Chondrocyte (in vitro differentiated cells): ENCODE results near the gene HSPA12B. TPM values are rescaled to one million over a fixed set of nuclear protein-coding genes. Genes with fewer than 3 reads are reported as not detected.
A peak's percentile ranks its signal among the peaks of the same experiment; 100 is the strongest.

Experiments
- DNase-seq: peaks from one replicate; pipeline ENCODE4 v3.0.0; 2021; ENCODE audit warnings: mixed read lengths, low spot score
- H3K27ac Mint-ChIP-seq: one replicate; pipeline ENCODE4 v1.8.0; 2021; ENCODE audit warnings: mild to moderate bottlenecking, moderate library complexity, mixed read lengths; ENCODE audit not compliant: unreplicated experiment
- H3K27me3 Mint-ChIP-seq: 2 replicates; pipeline ENCODE4 v1.8.0; 2021; ENCODE audit warnings: low read depth, mixed read lengths
- H3K36me3 Mint-ChIP-seq: 2 replicates; pipeline ENCODE4 v1.8.0; 2021; ENCODE audit warnings: low read depth, mixed read lengths
- H3K4me1 Mint-ChIP-seq: 2 replicates; pipeline ENCODE4 v1.8.0; 2021; ENCODE audit warnings: low read depth, mild to moderate bottlenecking, mixed read lengths
- H3K4me3 Mint-ChIP-seq: one replicate; pipeline ENCODE4 v1.8.0; 2021; ENCODE audit warnings: mild to moderate bottlenecking, moderate library complexity, mixed read lengths; ENCODE audit not compliant: unreplicated experiment
- H3K9me3 Mint-ChIP-seq: 2 replicates; pipeline ENCODE4 v1.8.0; 2021; ENCODE audit warnings: low read depth, mixed read lengths
- total RNA-seq: library from RNA; stranded (reverse); gene quantifications from 3 replicates; pipeline ENCODE4 v1.2.1, GENCODE V29; 2021
- TF ChIP-seq, protein P1 (sequence below): fragments of 200-600 bp; sonication (generic); IDR thresholded peaks from 2 replicates; pipeline ENCODE4 v1.5.0; 2021; ENCODE audit warnings: antibody characterized with exemption, mild to moderate bottlenecking, moderate library complexity

HSPA12B gene
- total RNA-seq, 1 donor from 2014 or later, result 0.10 TPM

DNA sequence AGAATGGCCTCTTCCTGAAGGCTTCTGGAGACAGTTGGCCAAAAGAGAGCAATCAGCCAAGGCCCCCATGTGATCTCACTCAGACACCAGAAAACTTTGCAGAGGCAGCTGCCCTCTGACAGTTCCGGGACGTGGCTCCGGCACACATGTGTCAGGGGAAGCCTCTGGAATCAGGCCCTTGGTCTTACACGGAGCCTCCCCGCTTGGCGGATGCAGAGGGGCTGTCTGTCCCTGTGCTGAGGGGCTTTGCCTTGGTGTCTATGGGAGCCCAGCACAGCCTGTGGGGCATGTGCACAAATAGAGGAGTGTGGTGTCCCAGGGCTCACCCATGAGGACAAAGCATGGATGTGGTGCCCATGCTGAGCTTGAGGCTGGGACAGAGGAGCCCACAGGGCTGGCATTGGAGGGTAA is 33.9 kb upstream of the HSPA12B start:
- no peak overlapping the region for H3K4me3 Mint-ChIP-seq
- TF ChIP-seq, protein P1, sequence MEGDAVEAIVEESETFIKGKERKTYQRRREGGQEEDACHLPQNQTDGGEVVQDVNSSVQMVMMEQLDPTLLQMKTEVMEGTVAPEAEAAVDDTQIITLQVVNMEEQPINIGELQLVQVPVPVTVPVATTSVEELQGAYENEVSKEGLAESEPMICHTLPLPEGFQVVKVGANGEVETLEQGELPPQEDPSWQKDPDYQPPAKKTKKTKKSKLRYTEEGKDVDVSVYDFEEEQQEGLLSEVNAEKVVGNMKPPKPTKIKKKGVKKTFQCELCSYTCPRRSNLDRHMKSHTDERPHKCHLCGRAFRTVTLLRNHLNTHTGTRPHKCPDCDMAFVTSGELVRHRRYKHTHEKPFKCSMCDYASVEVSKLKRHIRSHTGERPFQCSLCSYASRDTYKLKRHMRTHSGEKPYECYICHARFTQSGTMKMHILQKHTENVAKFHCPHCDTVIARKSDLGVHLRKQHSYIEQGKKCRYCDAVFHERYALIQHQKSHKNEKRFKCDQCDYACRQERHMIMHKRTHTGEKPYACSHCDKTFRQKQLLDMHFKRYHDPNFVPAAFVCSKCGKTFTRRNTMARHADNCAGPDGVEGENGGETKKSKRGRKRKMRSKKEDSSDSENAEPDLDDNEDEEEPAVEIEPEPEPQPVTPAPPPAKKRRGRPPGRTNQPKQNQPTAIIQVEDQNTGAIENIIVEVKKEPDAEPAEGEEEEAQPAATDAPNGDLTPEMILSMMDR, result no peak
- H3K4me1 Mint-ChIP-seq, result no peaks in the 10 kb centered on the region
- H3K9me3 Mint-ChIP-seq, result no peaks in the 10 kb centered on the region
- DNase-seq, result no peak
- H3K27me3 Mint-ChIP-seq, result peaks cover 2% of the 10 kb centered on the region
- no peak overlapping the region for H3K27ac Mint-ChIP-seq
- H3K36me3 Mint-ChIP-seq, result no peaks in the 10 kb centered on the region

GRCh38 chr20:3699037-3699436 is 33.4 kb upstream of the HSPA12B start:
- H3K4me1 Mint-ChIP-seq, result no peaks in the 10 kb centered on the region
- H3K27me3 Mint-ChIP-seq, result peaks cover 2% of the 10 kb centered on the region
- H3K27ac Mint-ChIP-seq, result no peak overlapping the region
- TF ChIP-seq, protein P1, result no peak
- H3K9me3 Mint-ChIP-seq, result no peaks in the 10 kb centered on the region
- H3K4me3 Mint-ChIP-seq, result no peak overlapping the region
- no peak for DNase-seq
- no peaks in the 10 kb centered on the region for H3K36me3 Mint-ChIP-seq

- Mint-ChIP-seq H3K4me1 (no peaks in the 10 kb centered on the region), H3K36me3 (no peaks in the 10 kb centered on the region), H3K27ac (no peak overlapping the region), H3K27me3 (peaks cover 2% of the 10 kb centered on the region), H3K4me3 (no peak overlapping the region), H3K9me3 (no peaks in the 10 kb centered on the region)
- TF ChIP-seq, protein P1, result no peak
- peak; percentile 68 for DNase-seq
Observed at GRCh38 chr20:3701061-3701998, 31.2 kb upstream of the HSPA12B start.

- Mint-ChIP-seq H3K4me3 (no peak overlapping the region), H3K36me3 (no peaks in the 10 kb centered on the region), H3K27ac (no peak overlapping the region)
Observed at GRCh38 chr20:3702611-3703391, 29.7 kb upstream of the HSPA12B start.

GRCh38 chr20:3704087-3704486 is 28.4 kb upstream of the HSPA12B start:
- Mint-ChIP-seq H3K27ac (no peak overlapping the region), H3K9me3 (no peaks in the 10 kb centered on the region), H3K27me3 (peaks cover 2% of the 10 kb centered on the region), H3K4me1 (peaks cover 7% of the 10 kb centered on the region), H3K36me3 (no peaks in the 10 kb centered on the region), H3K4me3 (no peak overlapping the region)
- no peak for DNase-seq
- TF ChIP-seq, protein P1, result no peak

More at GRCh38 chr20:3702611-3703391, 29.7 kb upstream of the HSPA12B start:
- TF ChIP-seq, protein P1, result no peak
- H3K9me3 Mint-ChIP-seq, result no peaks in the 10 kb centered on the region
- peaks cover 2% of the 10 kb centered on the region for H3K27me3 Mint-ChIP-seq
- peaks cover 7% of the 10 kb centered on the region for H3K4me1 Mint-ChIP-seq
- DNase-seq, result peak; percentile 67
